ENCODE measurements around the gene SLF2.

The SLF2 gene

DNA sequence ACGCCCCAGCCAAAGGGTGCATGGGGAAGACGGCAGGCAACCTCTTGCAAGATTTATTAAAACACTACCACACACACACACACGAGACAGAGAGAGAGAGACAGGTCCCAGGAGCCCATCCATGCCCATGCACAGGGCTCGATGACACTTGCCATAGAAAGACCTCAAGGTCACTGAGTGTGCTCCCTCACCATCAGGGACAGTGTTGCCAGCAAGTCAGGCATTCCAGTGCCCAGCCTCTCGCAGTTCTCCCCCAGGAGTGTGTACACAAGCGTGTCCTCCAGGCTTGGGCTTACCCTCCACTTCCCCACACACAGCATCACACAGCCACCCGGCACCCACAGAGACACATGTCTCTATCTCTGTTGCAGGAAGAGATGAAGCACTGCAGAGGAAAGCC is 46.8 kb upstream of the SLF2 start:
- no peak for DNase-seq (ENCODE audit: extremely low read depth, insufficient read length)
- Histone ChIP-seq H3K27me3 (replicated peaks; ENCODE audit: control insufficient read depth, insufficient read depth, low read length) (no peaks in the 10 kb centered on the region; the same call in 1 of the 2 replicates), H3K4me3 (replicated peaks; ENCODE audit: low read depth, low read length) (no peak overlapping the region), H3K36me3 (ENCODE audit: control insufficient read depth, insufficient read depth, low read length) (no peaks in the 10 kb centered on the region)
- TF ChIP-seq, protein P1, sequence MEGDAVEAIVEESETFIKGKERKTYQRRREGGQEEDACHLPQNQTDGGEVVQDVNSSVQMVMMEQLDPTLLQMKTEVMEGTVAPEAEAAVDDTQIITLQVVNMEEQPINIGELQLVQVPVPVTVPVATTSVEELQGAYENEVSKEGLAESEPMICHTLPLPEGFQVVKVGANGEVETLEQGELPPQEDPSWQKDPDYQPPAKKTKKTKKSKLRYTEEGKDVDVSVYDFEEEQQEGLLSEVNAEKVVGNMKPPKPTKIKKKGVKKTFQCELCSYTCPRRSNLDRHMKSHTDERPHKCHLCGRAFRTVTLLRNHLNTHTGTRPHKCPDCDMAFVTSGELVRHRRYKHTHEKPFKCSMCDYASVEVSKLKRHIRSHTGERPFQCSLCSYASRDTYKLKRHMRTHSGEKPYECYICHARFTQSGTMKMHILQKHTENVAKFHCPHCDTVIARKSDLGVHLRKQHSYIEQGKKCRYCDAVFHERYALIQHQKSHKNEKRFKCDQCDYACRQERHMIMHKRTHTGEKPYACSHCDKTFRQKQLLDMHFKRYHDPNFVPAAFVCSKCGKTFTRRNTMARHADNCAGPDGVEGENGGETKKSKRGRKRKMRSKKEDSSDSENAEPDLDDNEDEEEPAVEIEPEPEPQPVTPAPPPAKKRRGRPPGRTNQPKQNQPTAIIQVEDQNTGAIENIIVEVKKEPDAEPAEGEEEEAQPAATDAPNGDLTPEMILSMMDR (IDR thresholded peaks at IDR 0.05; ENCODE audit: insufficient read depth, low read length, poor library complexity, severe bottlenecking): no peak

DNA sequence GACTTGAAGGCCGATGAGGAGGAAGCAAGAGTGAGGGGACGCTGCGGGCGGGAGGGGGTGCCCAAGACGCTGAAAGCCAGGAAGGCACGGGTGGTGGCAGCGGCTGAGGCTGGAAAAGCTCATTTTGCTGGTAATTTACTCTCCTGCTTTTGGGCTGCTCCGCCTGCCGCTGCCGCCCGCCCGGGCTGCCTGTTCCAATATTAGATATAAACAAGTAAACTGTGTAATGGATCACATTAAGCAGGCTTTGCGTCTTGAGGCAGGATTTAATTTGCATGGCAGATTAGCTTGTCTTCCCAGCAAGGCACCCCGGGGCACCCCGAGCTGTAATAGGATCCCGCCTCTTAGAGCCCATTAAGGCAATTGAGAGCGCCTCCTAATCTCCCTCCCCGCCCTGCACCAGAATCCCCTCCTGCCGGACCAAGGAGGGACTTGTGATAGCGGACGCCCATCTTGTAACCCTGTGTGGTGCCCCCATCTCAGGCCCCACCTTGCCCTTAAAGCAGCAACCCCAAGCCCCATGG is 46.1 kb upstream of the SLF2 start:
- H3K4me3 ChIP-seq (replicated peaks; ENCODE audit: low read depth, low read length): no peak overlapping the region
- H3K36me3 ChIP-seq (ENCODE audit: control insufficient read depth, insufficient read depth, low read length): no peaks in the 10 kb centered on the region
- H3K27me3 ChIP-seq (replicated peaks; ENCODE audit: control insufficient read depth, insufficient read depth, low read length): no peaks in the 10 kb centered on the region; the same call in 1 of the 2 replicates
- no peak for DNase-seq (ENCODE audit: extremely low read depth, insufficient read length)
- TF ChIP-seq, protein P1 (IDR thresholded peaks at IDR 0.05; ENCODE audit: insufficient read depth, low read length, poor library complexity, severe bottlenecking): no peak

DNA sequence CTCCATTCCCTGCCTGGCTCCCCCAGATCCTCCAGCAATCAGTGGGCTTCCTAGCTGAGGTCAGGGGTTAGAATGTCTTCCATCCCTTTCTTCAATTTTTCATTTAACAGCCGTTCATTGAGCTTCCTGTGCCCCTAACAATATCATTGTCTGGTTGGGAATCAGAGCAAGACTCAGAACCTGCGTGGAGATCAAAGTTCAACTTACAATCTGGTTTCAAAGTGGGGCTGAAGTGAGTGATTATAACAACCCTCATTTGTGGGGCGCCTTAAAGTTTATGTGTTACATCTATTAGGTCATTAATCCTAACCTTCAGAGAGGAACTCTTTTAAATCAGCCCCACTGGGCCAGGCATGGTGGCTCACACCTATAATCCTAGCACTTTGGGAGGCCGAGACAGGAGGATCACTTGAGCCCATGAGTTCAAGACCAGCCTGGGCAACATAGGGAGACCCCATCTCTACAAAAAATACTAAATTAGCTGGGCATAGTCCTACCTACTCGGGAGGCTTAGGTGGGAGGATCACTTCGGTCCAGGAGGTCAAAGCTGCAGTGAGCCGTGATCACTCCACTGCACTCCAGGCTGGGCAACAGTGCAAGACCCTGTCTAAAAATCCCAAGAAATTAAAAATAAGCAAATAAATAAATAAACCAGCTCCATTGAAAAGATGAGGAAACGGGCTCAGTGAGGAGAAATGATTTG is 45.4 kb upstream of the SLF2 start:
- Histone ChIP-seq H3K4me3 (replicated peaks; ENCODE audit: low read depth, low read length) (no peak overlapping the region), H3K36me3 (ENCODE audit: control insufficient read depth, insufficient read depth, low read length) (no peaks in the 10 kb centered on the region), H3K27me3 (replicated peaks; ENCODE audit: control insufficient read depth, insufficient read depth, low read length) (no peaks in the 10 kb centered on the region; the same call in 1 of the 2 replicates)
- DNase-seq (ENCODE audit: extremely low read depth, insufficient read length): no peak
- TF ChIP-seq, protein P1 (IDR thresholded peaks at IDR 0.05; ENCODE audit: insufficient read depth, low read length, poor library complexity, severe bottlenecking): no peak

DNA sequence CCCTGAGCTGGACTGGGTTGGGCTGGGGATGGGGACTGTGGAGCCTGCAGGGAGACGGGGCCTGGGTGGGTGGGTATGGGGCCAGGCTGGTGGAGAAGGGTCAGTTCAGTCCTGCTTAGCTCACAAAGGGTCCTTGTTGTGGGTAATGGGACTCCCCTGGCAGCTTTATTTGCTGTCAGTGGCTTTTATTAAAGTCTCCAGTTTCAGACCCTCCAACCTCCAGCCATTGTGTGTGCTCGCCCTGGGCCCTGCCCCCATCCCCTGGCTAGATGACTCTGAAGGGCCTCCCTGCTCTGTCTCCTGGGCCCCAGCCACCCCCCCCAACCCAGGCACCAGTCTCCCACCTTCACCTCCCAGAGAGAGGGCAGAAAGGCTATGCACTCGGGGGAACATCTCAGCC is 44.4 kb upstream of the SLF2 start:
- TF ChIP-seq, protein P1 (IDR thresholded peaks at IDR 0.05; ENCODE audit: insufficient read depth, low read length, poor library complexity, severe bottlenecking): no peak
- Histone ChIP-seq H3K36me3 (ENCODE audit: control insufficient read depth, insufficient read depth, low read length) (no peaks in the 10 kb centered on the region), H3K27me3 (replicated peaks; ENCODE audit: control insufficient read depth, insufficient read depth, low read length) (no peaks in the 10 kb centered on the region; the same call in 1 of the 2 replicates), H3K4me3 (replicated peaks; ENCODE audit: low read depth, low read length) (no peak overlapping the region)
- DNase-seq (ENCODE audit: extremely low read depth, insufficient read length): no peak

DNA sequence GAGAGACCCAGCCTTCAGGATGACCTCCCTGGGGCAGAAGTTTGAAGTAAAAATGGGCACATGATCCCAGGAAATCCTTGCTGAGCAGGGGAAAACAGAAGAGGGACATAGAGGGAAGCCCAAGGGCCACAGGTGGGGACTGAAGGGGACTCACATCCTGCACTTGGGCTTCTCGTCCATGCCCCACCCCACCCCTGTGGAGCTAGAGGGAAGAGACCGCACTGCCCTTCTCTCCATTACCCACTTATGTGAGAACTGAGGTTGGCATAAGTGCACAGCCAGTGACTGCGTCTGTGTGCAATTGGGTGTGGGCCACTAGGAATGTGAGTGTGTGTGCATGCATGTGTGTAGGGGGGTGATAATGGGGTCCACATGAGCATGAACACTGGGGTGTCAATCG is 43.4 kb upstream of the SLF2 start:
- TF ChIP-seq, protein P1 (IDR thresholded peaks at IDR 0.05; ENCODE audit: insufficient read depth, low read length, poor library complexity, severe bottlenecking): no peak
- Histone ChIP-seq H3K27me3 (replicated peaks; ENCODE audit: control insufficient read depth, insufficient read depth, low read length) (no peaks in the 10 kb centered on the region; the same call in 1 of the 2 replicates), H3K36me3 (ENCODE audit: control insufficient read depth, insufficient read depth, low read length) (no peaks in the 10 kb centered on the region), H3K4me3 (replicated peaks; ENCODE audit: low read depth, low read length) (no peak overlapping the region)
- DNase-seq (ENCODE audit: extremely low read depth, insufficient read length): no peak

Measured in GM06990 (cell line).